MV-4-11 (cell line): ENCODE data around the gene TMPRSS2.

Experiments
- DNase-seq: peaks from one replicate; lab custom pipeline; 2025; lab: John Stamatoyannopoulos, UW

TMPRSS2 gene

DNA sequence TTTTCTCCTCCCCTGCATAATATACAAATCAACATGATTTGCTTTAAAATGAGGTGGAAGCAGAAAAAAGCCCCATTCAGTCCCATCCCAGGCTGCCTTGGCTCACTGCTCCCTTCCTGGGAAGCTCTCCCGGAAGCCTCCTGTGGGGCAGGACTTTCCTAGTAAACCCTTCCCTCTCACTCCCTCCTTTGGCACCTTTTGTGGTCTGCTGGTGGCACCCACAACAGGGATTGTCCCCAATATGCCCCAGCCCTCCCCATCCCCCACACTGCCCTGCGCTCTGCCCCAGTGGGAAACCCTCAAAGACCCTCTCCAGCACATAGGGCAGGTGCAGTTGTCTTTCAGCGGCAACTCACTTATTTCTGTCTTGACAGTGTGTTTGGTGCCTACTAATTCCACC is 1.8 kb upstream of the TMPRSS2 start:
- DNase-seq: no peak

DNA sequence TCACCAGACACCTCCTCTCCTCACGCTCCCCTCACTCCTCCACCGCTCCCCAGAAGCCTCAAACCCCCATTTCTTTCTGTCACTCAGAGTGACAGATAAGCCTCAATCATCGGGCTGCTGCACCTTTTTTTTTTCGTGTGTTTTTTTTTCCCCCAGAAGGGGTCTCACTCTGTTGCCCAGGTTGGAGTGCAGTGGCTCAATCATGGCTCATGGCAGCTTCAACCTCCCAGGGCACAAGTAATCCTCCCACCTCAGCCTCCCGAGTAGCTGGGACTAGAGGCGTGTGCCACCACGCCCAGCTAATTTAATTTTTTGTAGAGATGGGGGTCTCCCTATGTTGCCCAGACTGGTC is 1.2 kb upstream of the TMPRSS2 start:
- no peak for DNase-seq

DNA sequence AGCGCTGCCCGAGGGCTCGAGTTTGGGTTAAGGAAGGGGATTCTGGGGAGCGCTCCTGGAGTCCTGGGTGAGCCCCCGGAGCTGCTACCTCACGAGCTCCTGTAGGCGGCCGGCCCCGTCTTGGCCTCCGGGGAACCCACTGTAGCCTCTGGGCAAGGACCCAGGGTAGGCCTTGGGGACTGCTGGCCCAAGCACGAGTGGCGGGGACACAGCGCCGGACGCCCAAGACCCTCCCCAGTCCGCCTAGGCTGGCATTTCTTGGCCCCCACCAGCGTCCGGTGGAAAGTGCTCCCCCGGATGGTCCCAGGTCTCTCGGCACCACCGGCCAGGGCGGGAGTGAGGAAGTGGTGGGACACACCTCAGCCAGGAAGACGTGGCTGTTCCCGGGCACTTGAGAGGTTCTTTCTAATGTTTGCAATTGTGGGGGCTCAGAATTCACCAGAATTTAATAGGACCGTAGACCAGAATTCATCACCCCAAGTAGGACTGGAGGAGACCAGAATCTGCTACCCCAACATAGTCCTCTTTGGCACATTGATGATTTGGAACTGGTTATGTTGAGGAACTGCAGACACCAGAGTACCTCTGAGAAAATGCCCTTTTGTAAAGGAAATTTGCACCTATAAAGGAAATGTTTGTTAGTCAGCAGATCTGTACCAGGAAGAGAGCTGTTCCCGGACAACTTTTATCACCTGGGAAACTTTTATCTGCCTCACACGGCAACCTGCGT is 622 bp upstream of the TMPRSS2 start:
- DNase-seq: no peak

DNA sequence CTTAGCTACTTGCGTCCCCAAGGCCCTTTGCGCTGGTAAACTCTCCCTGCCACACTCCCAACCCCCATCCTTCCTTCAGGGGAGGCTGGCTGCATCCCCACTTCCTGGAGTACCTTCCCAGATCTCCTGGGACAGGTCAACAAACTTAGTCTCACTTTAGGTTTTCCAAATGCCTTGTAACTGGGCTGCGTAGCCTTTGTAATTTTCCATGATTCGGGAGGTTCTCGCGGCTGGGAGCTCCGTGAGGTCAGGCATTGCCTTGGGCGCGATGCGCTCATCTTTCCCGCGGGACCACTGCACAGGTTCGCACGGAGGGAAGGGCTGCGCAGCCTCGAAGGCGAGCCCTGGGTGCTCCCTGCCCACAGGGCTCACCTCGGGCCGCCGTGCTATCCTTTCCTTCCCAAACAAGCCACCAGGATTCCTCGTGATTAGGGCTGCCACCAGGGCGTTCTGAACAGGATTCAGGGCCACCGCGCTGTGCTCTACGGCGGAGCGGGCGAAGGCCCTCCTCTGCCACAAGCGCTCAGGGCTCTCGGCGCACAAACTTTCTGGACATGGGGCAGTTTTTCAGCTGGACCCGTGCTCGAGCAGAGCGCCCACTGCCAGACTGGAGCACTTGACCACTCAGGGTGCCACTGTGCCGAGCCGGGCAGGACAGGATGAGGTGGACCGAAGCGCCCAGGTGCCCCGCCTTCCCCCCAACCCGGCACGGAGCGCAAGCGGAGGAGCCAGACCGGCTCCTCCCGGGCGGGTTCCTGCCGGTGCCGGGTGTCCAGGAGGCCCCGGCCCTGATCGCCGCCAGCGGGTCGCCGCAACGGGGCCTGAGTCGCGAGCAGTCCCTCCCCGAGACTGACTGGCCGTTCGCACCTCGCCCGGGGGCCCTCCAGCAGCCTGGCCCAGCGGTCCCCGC is 1.1 kb downstream of the TMPRSS2 start:
- no peak for DNase-seq

DNA sequence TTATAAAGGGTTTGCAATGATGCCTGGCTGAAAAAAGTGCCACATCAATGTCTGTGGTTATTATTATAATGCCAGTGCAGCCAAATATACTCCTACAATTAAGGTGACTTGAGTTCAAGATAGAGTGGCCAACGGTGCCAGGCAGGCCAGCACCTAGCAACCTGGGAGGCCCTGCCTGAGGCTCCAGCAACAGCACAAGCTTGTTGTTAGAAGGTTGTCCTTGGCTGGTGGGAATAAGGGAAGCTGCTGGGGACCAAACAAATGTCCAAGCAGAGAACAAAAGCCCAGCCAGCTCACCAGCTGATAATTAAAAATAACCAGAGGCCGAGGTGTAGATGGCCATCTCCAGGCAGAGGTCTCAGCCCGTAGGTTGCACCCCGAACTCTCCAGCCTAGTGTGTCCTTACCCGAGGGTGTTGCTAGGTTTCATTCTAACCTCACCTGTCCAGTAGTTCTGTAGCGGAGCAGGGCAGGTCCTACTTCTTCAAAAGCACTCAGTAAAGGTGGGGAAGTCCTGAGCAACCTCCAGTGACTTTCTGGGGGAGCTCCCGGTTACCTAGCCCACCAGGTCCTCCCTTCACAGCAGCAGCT is 1.9 kb downstream of the TMPRSS2 start:
- no peak for DNase-seq

DNA sequence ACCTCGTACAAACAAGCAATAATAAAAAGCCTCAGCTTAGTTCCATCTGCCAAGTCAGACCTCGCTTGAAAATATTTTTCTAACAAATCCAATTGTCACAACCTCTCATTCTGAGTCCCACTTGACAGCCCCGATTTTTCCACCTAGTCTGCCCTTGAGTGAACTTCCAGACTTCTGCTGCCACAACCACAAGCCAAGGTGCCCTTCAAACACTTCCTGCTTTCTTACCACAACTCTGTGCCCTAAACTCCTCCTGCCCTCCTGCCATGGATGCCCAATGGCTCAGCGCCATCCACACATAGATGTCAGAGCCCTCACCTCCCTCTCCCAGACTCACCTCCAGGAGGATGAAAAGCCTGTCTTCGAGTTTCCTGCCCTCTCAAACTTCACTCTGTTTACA is 3.9 kb downstream of the TMPRSS2 start:
- no peak for DNase-seq

DNA sequence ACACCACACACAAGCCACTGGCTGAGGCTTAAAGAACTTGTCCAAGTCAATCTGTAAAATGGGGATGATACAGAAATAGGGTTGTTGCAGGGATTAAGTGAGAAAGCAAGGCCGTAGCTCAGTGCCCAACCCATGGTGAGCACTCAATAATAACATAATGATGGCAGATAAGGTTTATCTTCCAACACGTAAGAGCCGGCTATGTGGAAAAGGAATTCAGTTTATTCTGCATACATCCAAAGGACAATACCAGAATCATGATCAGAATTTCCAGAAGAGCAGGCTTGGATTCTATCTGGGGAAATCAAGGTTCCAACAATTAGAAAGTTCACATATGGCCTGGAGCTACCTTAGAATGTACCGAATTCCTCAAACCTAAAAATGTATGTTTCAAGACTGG is 4.6 kb downstream of the TMPRSS2 start:
- DNase-seq: no peak

DNA sequence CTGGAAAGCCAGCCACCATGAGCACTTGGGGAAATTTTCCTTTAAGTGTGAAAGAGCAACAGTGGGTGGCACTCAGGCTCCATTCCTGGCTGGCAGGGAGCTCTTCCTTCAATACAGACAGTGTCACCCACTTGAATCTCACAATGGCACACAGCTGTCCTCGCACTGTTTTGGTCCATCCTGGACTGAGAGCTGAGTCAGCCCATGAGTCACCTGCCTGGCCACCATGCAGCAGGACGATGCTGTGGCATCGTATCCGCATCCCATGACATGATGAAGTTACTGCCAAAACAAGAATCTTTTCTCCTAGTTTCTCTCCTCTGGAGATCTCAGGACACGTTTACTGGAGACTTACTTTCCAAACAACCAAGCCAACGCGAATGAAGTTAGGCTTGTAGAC is 6.0 kb downstream of the TMPRSS2 start:
- DNase-seq: no peak

DNA sequence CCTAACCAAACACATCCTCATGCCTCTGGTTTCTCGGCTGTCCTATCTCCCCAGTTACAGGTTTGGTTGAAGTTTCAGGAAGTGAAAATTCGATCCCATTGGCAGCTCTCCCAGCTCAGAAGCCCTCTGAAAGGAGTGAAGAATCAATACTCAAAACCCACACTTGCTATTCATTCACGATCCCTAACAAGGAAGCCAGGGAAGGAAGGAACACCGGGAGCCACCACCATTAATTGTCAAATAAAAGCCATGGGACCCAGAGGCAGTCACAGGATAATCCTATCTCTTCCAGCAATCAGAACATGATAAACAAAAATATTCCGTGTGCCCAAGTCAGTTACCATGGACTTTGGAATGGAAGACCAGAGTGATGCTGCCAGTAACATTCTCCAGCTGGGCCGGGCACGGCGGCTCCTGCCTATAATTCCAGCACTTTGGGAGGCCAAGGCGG is 7.0 kb downstream of the TMPRSS2 start:
- no peak for DNase-seq

DNA sequence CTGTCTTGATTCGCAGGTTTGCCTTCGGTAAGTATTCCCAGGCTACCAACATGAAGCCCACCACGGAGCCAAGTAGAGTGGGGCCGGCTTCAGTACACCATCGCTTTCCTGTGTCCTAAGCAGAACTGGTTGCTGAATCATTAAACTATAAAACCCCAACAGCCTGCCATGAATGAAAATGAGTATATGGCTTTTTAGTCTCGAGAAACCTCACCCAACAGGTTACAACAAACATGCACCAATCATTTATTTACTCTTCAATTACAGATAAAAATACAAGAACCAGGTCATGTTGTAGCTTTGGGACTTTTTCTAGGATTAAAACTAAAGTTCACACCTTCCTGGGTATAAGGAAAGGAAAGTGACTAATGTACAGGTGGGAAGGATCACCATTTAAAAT is 7.6 kb downstream of the TMPRSS2 start:
- no peak for DNase-seq

DNA sequence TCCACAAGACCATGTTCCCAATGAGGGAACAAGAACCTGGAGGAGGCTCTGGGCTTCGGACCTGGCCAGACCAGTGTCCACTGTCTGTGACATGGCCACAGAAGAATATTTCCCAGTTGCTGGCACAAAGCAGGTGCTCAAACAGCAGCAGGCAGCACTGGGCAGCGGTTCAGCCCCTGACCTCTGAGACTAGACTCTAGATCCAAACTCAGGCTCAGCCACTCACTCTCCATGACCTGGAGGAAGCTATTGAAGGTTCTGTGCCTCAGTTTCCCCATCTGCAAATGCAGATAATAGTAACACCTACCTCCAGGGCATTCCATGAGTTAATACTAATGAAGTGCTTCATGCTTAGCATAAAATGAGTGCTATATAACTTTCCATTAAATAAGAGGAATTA is 8.0 kb downstream of the TMPRSS2 start:
- no peak for DNase-seq

DNA sequence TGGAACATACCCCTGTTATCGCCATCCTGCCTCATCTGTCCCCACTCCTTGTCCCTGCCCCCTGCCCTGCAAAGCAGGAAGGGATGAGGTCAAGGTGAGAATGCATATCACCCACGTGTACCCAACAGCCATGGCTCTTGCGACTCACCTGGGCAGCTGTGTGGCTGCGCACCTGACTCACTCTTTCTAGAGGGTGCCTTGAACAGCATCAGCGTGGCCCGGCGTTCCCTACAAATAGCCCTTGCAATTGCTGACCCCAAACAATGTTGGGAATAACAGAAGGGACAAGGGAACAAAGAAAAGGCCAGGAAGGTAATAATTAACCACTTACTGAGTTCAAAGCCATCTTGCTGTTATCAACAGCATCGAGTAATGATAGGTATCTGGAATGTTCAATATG is 10.2 kb downstream of the TMPRSS2 start:
- DNase-seq: no peak

DNA sequence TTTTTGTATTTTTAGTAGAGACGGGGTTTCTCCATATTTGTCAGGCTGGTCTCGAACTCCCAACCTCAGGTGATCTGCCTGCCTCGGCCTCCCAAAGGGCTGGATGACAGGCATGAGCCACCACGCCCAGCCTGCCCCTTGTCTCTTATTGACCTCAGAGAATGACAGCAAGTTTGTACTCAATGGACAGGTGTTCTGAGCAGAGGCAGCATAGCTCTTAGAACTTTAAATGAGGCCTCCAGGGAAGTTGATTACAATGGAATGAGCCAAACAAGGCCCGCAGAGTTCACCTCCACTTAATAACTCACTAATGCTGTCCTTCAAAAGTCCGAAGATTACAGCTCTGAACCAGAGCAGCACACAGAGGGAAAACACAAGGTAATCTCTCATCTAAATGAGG is 10.9 kb downstream of the TMPRSS2 start:
- DNase-seq: no peak

DNA sequence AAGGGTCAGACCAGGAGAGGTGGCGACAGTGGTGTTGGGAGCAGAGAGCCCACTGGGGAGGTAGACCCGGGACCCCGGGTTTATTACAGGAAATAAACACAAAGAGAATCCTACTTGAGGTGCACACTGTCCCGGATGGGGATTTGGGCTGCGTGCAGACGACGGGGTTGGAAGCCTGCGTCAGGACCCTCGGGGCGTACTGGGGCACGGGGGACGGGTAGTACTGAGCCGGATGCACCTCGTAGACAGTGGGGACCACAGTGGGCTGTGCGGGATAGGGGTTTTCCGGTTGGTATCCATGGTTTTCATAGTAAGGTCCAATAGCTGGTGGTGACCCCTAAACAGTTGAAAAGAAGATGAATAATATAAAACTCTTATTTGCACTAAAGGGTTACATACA is 13.7 kb downstream of the TMPRSS2 start:
- no peak for DNase-seq

DNA sequence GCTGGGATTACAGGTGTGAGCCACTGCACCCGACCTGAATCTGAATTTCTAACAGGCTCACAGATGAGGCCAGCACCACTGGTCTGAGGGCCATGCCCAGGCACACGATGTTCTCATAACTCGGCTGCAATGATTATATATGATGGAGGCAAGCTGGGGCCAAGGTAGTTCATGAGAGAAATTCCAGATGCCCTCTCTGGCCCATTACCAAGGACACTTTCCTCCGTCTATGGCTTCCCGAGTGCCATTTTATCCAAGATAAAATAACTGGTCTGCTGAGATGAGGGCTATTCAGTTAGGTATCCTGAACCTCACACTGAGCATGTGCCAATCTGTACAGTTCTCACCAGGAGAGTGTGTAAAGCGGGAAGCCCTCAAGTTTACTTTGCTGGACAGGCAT is 16.5 kb downstream of the TMPRSS2 start:
- no peak for DNase-seq

DNA sequence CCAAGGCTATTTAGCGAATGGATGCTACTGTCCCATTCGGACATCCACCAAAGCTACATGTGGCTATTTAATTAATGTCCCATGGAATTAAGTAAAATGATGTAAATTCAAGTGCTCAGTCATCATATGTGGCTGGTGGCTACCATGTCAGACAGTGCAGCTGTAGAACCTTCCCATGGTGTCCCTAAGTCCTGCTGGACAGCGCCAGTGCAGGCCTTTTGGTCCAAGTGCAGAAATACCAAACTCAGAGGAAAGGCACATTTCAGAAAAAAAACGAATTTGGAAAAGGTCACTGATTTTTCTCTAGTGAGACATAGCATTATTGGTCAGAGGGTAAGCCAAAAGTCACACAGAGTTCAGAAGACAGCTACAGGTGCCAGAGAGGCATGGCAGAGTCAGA is 17.6 kb downstream of the TMPRSS2 start:
- DNase-seq: no peak

DNA sequence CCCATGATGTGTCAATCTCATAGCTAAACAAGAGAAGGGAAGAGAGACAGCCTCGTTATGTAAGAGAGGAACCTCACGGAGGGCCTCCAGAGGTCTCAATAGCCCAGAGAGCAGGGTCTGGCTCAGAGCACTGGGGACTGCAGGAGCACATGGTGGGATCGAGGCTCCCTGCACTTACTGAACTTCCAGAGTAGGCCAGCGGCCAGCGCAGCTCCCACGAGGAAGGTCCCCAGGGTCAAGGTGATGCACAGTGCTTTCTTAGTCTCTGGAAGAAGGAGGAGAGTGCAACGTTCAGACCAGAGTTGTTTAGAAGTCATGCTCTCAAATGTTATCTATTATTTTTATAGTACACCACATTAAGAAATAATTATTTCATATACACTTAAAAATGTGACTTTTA is 18.6 kb downstream of the TMPRSS2 start:
- DNase-seq: no peak

DNA sequence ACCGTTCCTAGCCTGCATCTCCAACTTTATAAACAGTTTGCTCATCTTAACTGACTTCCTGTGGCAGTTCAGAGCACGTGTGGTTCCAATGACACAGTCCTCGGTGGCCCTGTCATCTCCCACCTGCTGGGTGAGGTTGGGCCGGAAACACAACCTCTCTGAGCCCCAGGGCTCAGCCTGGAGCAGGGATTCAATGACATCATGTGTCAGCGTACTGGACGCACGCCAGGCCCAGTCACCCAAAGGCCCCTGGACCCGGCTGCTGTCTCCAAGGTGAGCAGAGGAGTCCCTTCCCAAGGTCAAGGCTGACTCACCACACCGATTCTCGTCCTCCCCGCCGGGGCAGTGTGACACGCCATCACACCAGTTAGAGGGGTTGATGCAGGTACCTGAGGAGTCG is 19.9 kb downstream of the TMPRSS2 start:
- no peak for DNase-seq

DNA sequence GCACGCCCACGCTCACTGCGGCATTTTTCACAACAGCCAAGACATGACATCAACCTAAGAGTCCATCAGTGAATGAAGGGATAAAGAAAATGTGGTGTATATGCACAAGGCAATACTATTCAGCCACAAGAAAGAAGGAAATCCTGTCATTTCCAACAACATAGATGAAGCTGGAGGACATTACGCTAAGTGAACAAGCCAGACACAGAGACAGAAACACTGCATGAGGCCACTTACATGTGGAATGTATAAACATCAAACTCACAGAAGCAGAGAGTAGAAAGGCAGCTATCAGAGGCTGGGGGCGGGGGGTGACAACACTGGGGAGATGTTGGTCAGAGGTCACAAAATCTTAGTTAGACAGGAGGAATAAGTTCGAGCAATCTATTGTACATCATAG is 20.9 kb downstream of the TMPRSS2 start:
- no peak for DNase-seq

DNA sequence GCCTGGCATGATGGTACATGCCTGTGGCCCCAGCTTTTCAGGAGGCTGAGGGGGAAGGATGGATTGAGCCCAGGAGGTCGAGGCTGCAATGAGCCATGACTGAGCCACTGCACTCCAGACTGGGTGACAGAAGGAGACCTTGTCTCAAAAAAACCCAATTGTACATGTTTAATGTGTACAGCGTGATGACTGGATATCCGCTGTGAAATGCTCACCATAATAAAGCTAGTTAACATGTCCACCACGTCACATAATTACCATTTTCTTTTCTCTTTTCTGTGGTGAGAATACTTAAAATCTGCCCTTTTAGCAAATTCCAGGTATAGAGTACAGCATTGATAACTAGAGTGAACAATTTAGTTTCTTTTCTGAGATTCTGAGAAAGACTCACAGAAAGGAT is 24.0 kb downstream of the TMPRSS2 start:
- DNase-seq: no peak

DNA sequence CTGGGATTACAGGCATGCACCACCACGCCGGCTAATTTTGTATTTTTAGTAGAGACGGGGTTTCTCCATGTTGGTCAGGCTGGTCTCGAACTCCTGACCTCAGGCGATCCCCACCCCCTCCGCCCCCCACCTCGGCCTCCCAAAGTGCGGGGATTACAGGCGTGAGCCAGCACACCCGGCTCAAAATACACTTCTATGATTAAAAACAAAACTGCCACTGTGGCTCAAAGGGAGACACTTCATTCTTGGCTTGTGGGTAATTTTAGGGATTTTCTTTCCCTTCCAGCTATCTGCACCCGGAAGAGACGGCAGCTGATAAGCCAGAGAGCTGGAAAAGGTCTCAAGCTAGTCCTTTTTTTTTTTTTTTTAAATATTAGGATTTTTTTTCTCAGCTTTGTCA is 24.5 kb downstream of the TMPRSS2 start:
- peak; percentile 14 for DNase-seq

DNA sequence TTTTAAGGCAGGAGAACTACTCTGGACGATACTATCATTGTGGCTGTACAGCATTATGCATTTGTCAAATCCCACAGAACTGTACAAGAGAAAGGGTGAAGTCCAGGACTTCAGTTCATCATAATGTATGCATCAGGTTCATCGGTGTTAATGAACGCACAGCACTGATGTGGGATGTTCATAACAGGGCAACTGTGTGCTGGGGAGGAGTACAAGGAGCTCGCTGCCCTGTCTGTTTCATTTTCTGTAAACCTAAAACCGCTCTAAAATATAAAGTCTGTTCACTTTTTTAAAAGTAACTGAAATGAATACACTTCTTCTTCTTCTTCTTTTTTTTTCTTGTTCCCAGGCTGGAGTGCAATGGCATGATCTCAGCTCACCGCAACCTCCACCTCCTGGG is 25.0 kb downstream of the TMPRSS2 start:
- peak; percentile 16 for DNase-seq

DNA sequence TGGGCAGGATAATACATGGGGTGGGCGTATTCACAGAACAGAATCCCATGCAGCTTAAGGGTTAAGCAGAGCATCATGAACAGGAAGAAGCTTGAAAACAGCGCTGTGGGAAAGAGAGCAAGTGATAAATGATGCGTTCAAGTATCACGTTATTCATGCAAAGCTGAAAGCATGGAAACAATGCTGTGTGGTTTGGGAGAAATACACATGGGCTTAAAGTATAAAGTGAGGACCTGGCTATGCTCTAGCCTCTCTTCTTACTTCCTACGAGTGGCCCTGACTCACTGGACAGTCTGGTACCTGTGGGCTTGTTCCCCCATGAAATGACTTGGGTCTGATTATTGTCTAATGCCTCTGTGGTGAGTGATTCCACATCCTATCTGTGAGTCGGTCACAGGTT is 25.7 kb downstream of the TMPRSS2 start:
- DNase-seq: no peak
